ENCODE measurements around the gene SYAP1. TPM values are rescaled to one million over a fixed set of nuclear protein-coding genes. Genes with fewer than 3 reads are reported as not detected.
A peak's percentile ranks its signal among the peaks of the same experiment; 100 is the strongest.

Gene SYAP1
- total and polyA plus RNA-seq, 4 donors: 9.6 to 29.0 (median 21.3) TPM

DNA sequence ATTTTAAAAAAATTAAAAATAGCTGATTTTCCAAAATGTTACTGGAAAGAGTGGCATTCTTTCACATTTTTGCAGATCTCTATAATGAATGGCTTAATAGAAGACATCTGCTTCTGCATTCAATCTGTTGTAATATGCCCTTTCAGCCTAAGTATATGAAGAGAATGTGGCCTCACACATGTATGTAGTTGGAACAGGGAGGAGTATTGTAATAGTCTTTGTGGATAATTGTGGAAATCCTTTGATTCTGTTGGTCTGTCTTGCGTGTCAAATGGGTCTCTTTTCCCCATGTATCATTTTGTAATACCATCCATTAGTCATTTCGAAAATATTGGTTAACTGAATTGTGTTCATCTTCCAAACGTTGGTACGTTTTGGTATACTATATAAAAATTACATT lies 78.4 kb downstream of the SYAP1 start:
- TF ChIP-seq SP1 (IDR thresholded peaks at IDR 0.05) (no peak), HNF4A (conservative IDR thresholded peaks at IDR 0.05) (no peak), YY1 (IDR thresholded peaks at IDR 0.05) (no peak), FOXA2 (IDR thresholded peaks at IDR 0.05) (no peak), RXRA (IDR thresholded peaks at IDR 0.05) (no peak)
- TF ChIP-seq, protein P1, sequence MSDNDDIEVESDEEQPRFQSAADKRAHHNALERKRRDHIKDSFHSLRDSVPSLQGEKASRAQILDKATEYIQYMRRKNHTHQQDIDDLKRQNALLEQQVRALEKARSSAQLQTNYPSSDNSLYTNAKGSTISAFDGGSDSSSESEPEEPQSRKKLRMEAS (IDR thresholded peaks at IDR 0.05): no peak
- Histone ChIP-seq H3K4me3 (ENCODE audit: low read depth in 1 of 3, low read length in 3 of 3) (no peak overlapping the region), H3K4me1 (ENCODE audit: control insufficient read depth in 4 of 4, insufficient read depth in 4 of 4, low read length in 3 of 4) (no peaks in the 10 kb centered on the region), H3K27me3 (ENCODE audit: control insufficient read depth in 4 of 4, insufficient read depth in 4 of 4, low read length in 3 of 4) (no peaks in the 10 kb centered on the region), H3K9me3 (ENCODE audit: control insufficient read depth in 4 of 4, low read length in 3 of 4) (no peaks in the 10 kb centered on the region), H3K36me3 (ENCODE audit: control insufficient read depth in 4 of 4, insufficient read depth in 3 of 4, low read depth in 1 of 4, low read length in 3 of 4) (peaks cover 0 to 14% (median 8%) of the 10 kb centered on the region in 4 donors), H3K27ac (ENCODE audit: low read depth in 1 of 2, low read length in 2 of 2) (no peak overlapping the region), H3K9ac (ENCODE audit: low read depth in 1 of 2, low read length in 2 of 2) (no peak overlapping the region)
- DNase-seq (ENCODE audit: low spot score): no peak
- 88% methylated on average over 4 of the region's 4 CpGs for WGBS

DNA sequence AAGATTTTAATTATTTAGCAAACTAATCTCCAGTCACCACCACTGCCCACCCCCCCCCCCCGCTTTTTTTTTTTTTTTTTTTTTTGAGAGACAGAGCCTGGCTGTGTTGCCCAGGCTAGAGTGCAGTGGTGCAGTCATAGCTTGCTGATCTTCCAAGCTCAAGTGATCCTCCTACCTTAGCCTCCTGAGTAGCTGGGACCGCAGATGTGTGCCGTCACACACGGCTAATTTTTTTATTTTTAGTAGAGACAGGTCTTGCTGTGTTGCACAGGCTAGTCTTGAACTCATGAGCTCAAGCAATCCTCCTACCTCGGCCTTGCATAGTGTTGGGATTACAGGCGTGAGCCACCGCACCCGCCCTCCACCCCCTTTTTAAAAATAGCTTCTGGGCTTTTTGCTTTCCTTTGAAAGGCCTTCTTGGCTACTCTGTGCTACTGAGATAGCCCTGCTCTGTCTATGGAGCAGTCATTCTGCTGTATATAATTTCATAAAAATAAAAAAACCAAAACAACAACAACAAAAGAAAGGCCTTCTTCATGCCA lies 85.6 kb downstream of the SYAP1 start:
- H3K36me3 ChIP-seq (ENCODE audit: control insufficient read depth in 4 of 4, insufficient read depth in 3 of 4, low read depth in 1 of 4, low read length in 3 of 4): peaks cover 0 to 2% (median 0%) of the 10 kb centered on the region in 4 donors
- no peak overlapping the region for H3K4me3 ChIP-seq (ENCODE audit: low read depth in 1 of 3, low read length in 3 of 3)

DNA sequence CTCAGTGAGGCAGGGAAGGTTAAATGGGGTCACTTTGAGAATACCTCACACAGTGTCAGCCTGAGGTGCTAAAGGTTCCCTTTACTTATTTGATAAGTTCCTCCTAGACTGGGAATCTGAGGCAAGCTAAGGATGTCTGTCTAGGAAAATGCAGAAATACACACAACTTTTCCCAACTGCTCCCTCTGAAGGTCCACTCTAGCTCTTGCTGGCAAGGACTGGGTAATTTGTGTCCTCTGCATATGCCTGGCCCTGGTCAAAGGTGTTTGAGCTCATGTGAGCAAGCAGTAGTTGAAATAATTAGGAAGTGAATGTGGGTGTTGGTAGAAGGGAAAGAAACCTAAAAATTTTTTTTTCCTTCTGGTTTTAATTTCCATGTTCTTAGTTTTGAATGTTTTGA lies 88.1 kb downstream of the SYAP1 start:
- DNase-seq (ENCODE audit: low spot score): no peak

More for the DNA sequence above, 85.6 kb downstream of the SYAP1 start:
- TF ChIP-seq FOXA2 (IDR thresholded peaks at IDR 0.05) (no peak), JUND (IDR thresholded peaks at IDR 0.05) (no peak), YY1 (IDR thresholded peaks at IDR 0.05) (no peak), FOXA1 (IDR thresholded peaks at IDR 0.05) (no peak), NR2F2 (IDR thresholded peaks at IDR 0.05) (no peak), EGR1 (IDR thresholded peaks at IDR 0.05; ENCODE audit: low read depth in 2 of 2) (no peak), GABPA (IDR thresholded peaks at IDR 0.05 in 1 of 2, conservative IDR thresholded peaks at IDR 0.05 in 1 of 2) (no peak)
- TF ChIP-seq, protein P2, sequence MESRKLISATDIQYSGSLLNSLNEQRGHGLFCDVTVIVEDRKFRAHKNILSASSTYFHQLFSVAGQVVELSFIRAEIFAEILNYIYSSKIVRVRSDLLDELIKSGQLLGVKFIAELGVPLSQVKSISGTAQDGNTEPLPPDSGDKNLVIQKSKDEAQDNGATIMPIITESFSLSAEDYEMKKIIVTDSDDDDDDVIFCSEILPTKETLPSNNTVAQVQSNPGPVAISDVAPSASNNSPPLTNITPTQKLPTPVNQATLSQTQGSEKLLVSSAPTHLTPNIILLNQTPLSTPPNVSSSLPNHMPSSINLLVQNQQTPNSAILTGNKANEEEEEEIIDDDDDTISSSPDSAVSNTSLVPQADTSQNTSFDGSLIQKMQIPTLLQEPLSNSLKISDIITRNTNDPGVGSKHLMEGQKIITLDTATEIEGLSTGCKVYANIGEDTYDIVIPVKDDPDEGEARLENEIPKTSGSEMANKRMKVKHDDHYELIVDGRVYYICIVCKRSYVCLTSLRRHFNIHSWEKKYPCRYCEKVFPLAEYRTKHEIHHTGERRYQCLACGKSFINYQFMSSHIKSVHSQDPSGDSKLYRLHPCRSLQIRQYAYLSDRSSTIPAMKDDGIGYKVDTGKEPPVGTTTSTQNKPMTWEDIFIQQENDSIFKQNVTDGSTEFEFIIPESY (IDR thresholded peaks at IDR 0.05): no peak
- TF ChIP-seq, protein P3, sequence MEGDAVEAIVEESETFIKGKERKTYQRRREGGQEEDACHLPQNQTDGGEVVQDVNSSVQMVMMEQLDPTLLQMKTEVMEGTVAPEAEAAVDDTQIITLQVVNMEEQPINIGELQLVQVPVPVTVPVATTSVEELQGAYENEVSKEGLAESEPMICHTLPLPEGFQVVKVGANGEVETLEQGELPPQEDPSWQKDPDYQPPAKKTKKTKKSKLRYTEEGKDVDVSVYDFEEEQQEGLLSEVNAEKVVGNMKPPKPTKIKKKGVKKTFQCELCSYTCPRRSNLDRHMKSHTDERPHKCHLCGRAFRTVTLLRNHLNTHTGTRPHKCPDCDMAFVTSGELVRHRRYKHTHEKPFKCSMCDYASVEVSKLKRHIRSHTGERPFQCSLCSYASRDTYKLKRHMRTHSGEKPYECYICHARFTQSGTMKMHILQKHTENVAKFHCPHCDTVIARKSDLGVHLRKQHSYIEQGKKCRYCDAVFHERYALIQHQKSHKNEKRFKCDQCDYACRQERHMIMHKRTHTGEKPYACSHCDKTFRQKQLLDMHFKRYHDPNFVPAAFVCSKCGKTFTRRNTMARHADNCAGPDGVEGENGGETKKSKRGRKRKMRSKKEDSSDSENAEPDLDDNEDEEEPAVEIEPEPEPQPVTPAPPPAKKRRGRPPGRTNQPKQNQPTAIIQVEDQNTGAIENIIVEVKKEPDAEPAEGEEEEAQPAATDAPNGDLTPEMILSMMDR (IDR thresholded peaks at IDR 0.05; ENCODE audit: low read depth, low read length, missing input control): no peak
- Histone ChIP-seq H3K9ac (ENCODE audit: low read depth in 1 of 2, low read length in 2 of 2) (no peak overlapping the region), H3K9me3 (ENCODE audit: control insufficient read depth in 4 of 4, low read length in 3 of 4) (no peaks in the 10 kb centered on the region), H3K4me1 (ENCODE audit: control insufficient read depth in 4 of 4, insufficient read depth in 4 of 4, low read length in 3 of 4) (peaks cover 1 to 19% (median 17%) of the 10 kb centered on the region in 4 donors), H3K27ac (ENCODE audit: low read depth in 1 of 2, low read length in 2 of 2) (no peak overlapping the region), H3K27me3 (ENCODE audit: control insufficient read depth in 4 of 4, insufficient read depth in 4 of 4, low read length in 3 of 4) (no peaks in the 10 kb centered on the region)
- DNase-seq (ENCODE audit: low spot score): no peak
- 93% methylated on average over 8 of the region's 8 CpGs for WGBS

More for the DNA sequence above, 88.1 kb downstream of the SYAP1 start:
- Histone ChIP-seq H3K27ac (ENCODE audit: low read depth in 1 of 2, low read length in 2 of 2) (peak overlapping the region; percentile 32 to 59), H3K9ac (ENCODE audit: low read depth in 1 of 2, low read length in 2 of 2) (no peak overlapping the region), H3K27me3 (ENCODE audit: control insufficient read depth in 4 of 4, insufficient read depth in 4 of 4, low read length in 3 of 4) (no peaks in the 10 kb centered on the region), H3K4me3 (ENCODE audit: low read depth in 1 of 3, low read length in 3 of 3) (no peak overlapping the region), H3K9me3 (ENCODE audit: control insufficient read depth in 4 of 4, low read length in 3 of 4) (no peaks in the 10 kb centered on the region), H3K36me3 (ENCODE audit: control insufficient read depth in 4 of 4, insufficient read depth in 3 of 4, low read depth in 1 of 4, low read length in 3 of 4) (peaks cover 0 to 2% (median 0%) of the 10 kb centered on the region in 4 donors), H3K4me1 (ENCODE audit: control insufficient read depth in 4 of 4, insufficient read depth in 4 of 4, low read length in 3 of 4) (peaks cover 1 to 19% (median 17%) of the 10 kb centered on the region in 4 donors)
- no peak for TF ChIP-seq JUND (IDR thresholded peaks at IDR 0.05)
- TF ChIP-seq, protein P1 (IDR thresholded peaks at IDR 0.05): no peak
- TF ChIP-seq RAD21 (IDR thresholded peaks at IDR 0.05): peak in 1 of 2 donors; percentile 23
- TF ChIP-seq, protein P2 (IDR thresholded peaks at IDR 0.05): no peak
- TF ChIP-seq SP1 (IDR thresholded peaks at IDR 0.05): no peak

Measured in liver (tissue), 9 donors.